ENCODE data around the gene CCDC27. TPM values are rescaled to one million over a fixed set of nuclear protein-coding genes. Genes with fewer than 3 reads are reported as not detected.

The CCDC27 gene
- total RNA-seq, 6 donors from 2014 or later: not detected

DNA sequence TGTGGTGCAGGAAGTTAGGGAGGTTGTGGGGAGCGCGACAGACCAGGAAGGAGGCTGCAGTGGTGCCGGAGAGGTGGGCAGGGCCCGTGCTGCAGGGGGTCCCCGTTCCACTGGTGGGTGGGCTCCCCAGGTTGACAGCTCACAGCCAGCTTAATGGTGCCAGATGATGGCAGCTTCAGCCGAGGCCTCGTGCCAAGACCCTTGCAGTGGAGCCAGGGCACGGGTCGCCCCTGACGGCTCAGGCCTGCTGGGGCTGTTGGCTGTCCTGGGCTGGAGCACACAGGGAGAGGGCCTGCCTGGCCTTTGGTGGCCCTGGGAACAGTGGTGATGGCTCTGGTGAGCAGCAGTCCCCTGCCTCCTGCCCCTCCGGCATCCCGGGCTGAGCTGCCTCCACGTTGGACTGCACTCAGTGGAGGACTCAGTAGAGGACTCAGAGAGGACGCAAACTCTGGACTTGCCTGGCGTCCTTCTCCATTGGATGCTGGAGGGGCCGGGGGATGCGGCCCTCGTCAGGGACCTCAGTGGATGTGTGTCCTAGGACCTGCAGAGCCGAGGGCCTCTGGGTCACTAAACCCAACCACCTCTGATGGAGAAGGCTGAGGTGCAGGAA lies 46.8 kb upstream of the CCDC27 start:
- TF ChIP-seq POLR2AphosphoS5 (IDR thresholded peaks at IDR 0.05) (no peak), EP300 (IDR thresholded peaks at IDR 0.05) (no peak), POLR2A (IDR thresholded peaks at IDR 0.05) (no peak)
- TF ChIP-seq, protein P1, sequence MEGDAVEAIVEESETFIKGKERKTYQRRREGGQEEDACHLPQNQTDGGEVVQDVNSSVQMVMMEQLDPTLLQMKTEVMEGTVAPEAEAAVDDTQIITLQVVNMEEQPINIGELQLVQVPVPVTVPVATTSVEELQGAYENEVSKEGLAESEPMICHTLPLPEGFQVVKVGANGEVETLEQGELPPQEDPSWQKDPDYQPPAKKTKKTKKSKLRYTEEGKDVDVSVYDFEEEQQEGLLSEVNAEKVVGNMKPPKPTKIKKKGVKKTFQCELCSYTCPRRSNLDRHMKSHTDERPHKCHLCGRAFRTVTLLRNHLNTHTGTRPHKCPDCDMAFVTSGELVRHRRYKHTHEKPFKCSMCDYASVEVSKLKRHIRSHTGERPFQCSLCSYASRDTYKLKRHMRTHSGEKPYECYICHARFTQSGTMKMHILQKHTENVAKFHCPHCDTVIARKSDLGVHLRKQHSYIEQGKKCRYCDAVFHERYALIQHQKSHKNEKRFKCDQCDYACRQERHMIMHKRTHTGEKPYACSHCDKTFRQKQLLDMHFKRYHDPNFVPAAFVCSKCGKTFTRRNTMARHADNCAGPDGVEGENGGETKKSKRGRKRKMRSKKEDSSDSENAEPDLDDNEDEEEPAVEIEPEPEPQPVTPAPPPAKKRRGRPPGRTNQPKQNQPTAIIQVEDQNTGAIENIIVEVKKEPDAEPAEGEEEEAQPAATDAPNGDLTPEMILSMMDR (IDR thresholded peaks at IDR 0.05): no peak
- DNase-seq: peak in 1 of 2 donors; percentile 75

DNA sequence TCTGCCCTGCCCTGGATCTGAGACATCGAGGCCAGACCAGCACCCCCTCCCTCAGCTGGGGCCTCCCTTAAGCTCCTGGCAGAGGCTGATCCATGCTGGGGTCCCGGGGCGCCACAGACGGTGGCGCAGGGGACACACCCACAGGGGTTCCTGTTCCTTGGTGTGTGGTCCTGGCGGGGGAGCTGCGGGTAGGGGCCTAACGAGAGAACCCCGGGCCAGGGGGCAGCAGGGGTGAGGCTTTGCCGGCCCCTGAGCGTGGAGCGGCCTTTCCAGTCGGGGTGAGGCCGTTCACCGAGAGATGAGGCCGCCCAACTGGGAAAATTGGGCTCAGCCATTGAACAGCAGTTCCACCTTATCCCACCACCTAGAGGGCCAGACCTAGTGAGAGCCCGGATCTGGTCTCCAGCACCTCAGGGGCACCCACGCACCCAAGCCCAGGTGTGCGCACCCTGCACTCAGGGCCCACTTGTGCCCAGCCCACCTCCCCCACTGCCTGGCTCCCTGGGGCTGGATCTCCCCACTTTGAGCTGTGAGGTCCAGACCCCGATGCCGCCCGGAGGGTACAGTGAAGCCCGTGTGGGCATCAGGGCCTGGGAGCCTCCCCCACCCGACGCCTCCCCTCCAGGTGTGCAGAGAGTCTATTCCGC lies 45.5 kb upstream of the CCDC27 start:
- Histone ChIP-seq H3K27ac (no peak overlapping the region), H3K27me3 (peaks cover 0 to 3% (median 0%) of the 10 kb centered on the region in 4 donors), H3K9me3 (no peaks in the 10 kb centered on the region), H3K4me1 (no peaks in the 10 kb centered on the region), H3K4me3 (no peak overlapping the region), H3K36me3 (no peaks in the 10 kb centered on the region)
- 83% methylated on average over 25 of the region's 26 CpGs; no CpG with 5 or more reads in 1 of the 2 donors for WGBS, 2 donors
- TF ChIP-seq, protein P1 (IDR thresholded peaks at IDR 0.05): no peak
- TF ChIP-seq POLR2AphosphoS5 (IDR thresholded peaks at IDR 0.05) (no peak), EP300 (IDR thresholded peaks at IDR 0.05) (no peak), POLR2A (IDR thresholded peaks at IDR 0.05) (no peak)
- DNase-seq (peak in 1 of 2 donors; percentile 60), ATAC-seq (ENCODE audit: low FRiP score in 2 of 2) (no peak)

More for the DNA sequence above, 46.8 kb upstream of the CCDC27 start:
- Histone ChIP-seq H3K4me3 (no peak overlapping the region), H3K4me1 (no peaks in the 10 kb centered on the region), H3K36me3 (no peaks in the 10 kb centered on the region), H3K27ac (no peak overlapping the region), H3K27me3 (peaks cover 0 to 3% (median 0%) of the 10 kb centered on the region in 4 donors), H3K9me3 (no peaks in the 10 kb centered on the region)
- 79 to 90% methylated on average over 9 to 15 of the region's 19 CpGs for WGBS, 2 donors
- ATAC-seq (ENCODE audit: low FRiP score in 2 of 2): no peak

DNA sequence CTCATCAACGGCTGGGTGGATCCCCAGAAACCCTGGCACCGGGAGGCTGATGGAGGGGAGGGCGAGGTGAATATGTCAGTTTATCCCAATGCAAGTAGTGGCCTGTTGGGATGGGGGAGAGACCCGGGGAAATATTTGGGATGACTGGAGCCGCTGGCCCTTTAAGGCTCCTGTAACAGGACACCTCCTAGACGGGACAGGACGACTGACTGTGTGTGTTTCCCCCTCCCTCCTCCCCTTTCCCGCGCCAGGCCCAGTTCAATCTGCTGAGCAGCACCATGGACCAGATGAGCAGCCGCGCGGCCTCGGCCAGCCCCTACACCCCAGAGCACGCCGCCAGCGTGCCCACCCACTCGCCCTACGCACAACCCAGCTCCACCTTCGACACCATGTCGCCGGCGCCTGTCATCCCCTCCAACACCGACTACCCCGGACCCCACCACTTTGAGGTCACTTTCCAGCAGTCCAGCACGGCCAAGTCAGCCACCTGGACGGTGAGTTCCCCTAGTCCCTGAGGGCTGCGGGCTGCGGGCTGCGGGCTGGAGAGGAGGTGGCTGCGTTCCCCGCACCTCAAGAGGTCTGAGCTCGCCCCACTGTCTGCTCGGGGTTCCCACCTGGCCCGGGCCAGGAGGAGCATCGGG lies 44.8 kb upstream of the CCDC27 start:
- DNase-seq (peak in 1 of 2 donors; percentile 69), ATAC-seq (ENCODE audit: low FRiP score in 2 of 2) (no peak)
- no peaks in the 10 kb centered on the region for H3K4me1 ChIP-seq
- H3K9me3 ChIP-seq: no peaks in the 10 kb centered on the region
- H3K4me3 ChIP-seq: no peak overlapping the region
- WGBS, 2 donors: 29 to 36% methylated on average over 11 to 35 of the region's 35 CpGs
- H3K36me3 ChIP-seq: no peaks in the 10 kb centered on the region
- TF ChIP-seq POLR2A (IDR thresholded peaks at IDR 0.05) (no peak), POLR2AphosphoS5 (IDR thresholded peaks at IDR 0.05) (no peak), EP300 (IDR thresholded peaks at IDR 0.05) (no peak)
- TF ChIP-seq, protein P1 (IDR thresholded peaks at IDR 0.05): no peak
- no peak overlapping the region for H3K27ac ChIP-seq
- peaks cover 0 to 3% (median 0%) of the 10 kb centered on the region in 4 donors for H3K27me3 ChIP-seq

DNA sequence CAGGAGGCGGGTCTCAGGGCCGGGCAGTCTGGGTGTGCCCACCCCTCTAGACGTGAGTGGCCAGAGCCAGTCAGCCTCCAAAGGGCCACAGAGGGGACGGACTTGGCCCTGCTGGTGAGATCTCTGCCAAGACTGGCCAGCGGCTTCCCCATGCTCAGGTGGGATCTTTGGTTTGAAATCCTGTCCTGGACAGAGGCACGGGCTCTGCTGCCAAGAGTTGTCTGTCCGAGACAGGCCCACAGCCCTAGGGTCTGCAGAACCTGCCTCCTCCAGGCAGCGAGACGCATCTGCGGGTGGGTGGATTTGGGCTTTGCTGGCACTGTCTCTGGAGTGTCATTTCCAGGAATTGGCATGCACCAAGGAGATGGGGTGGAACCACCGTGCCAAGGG lies 44.3 kb upstream of the CCDC27 start:
- Histone ChIP-seq H3K9me3 (no peaks in the 10 kb centered on the region), H3K36me3 (no peaks in the 10 kb centered on the region), H3K4me1 (no peaks in the 10 kb centered on the region), H3K27ac (no peak overlapping the region), H3K27me3 (peaks cover 0 to 3% (median 0%) of the 10 kb centered on the region in 4 donors), H3K4me3 (no peak overlapping the region)
- ATAC-seq (ENCODE audit: low FRiP score in 2 of 2) (no peak), DNase-seq (no peak)
- WGBS, 2 donors: 73 to 100% methylated on average over 2 to 5 of the region's 11 CpGs
- no peak for TF ChIP-seq EP300 (IDR thresholded peaks at IDR 0.05)
- no peak for TF ChIP-seq POLR2A (IDR thresholded peaks at IDR 0.05)
- TF ChIP-seq, protein P1 (IDR thresholded peaks at IDR 0.05): no peak
- TF ChIP-seq POLR2AphosphoS5 (IDR thresholded peaks at IDR 0.05): no peak
